Vagina (tissue), 2 donors: ENCODE measurements around the gene C1QTNF12. TPM values are rescaled to one million over a fixed set of nuclear protein-coding genes. Genes with fewer than 3 reads are reported as not detected.

Experiments
- DNase-seq, 2 donors: peaks; one replicate each; pipeline ENCODE4 v3.0.0-alpha.2; 2017; ENCODE audit errors: extremely low spot score in 2 of 2
- H3K27ac ChIP-seq: fragments of 200-600 bp; sonication (generic); one replicate; pipeline ENCODE4 v1.5.1; 2019
- H3K27me3 ChIP-seq: fragments of 200-600 bp; sonication (generic); one replicate; pipeline ENCODE4 v1.5.1; 2019
- H3K36me3 ChIP-seq, 2 donors: fragments of 200-600 bp; sonication (generic); one replicate each; pipeline ENCODE4 v1.5.1; 2017 to 2019
- H3K4me1 ChIP-seq: fragments of 200-600 bp; sonication (generic); one replicate; pipeline ENCODE4 v1.5.1; 2019
- H3K4me3 ChIP-seq, 2 donors: fragments of 200-600 bp; sonication (generic); 1 replicate in 1 of 2; 2 replicates in 1 of 2; pipeline ENCODE4 v1.5.1; 2016 to 2019
- H3K9me3 ChIP-seq: fragments of 200-600 bp; sonication (generic); one replicate; pipeline ENCODE4 v1.5.1; 2019
- CTCF ChIP-seq, 3 experiments: fragments of 450-650 bp in 2 of 3; fragments of 200-600 bp in 1 of 3; sonication (generic) in 1 of 3; IDR thresholded peaks; one replicate each; pipeline ENCODE4 v1.5.1; 2017 to 2019; ENCODE audit warnings: antibody characterized with exemption in 3 of 3, mild to moderate bottlenecking in 2 of 3, moderate library complexity in 2 of 3
- POLR2A ChIP-seq, 2 donors: fragments of 450-650 bp; IDR thresholded peaks; one replicate each; pipeline ENCODE4 v1.6.1; 2017; ENCODE audit warnings: antibody characterized with exemption in 2 of 2, mild to moderate bottlenecking in 2 of 2, moderate library complexity in 2 of 2
- POLR2AphosphoS5 ChIP-seq, 2 donors: sonication (generic); formaldehyde crosslinking; IDR thresholded peaks; one replicate each; pipeline ENCODE4 v1.9.0; 2017; ENCODE audit warnings: antibody characterized with exemption in 2 of 2, mild to moderate bottlenecking in 2 of 2, low read depth in 1 of 2; ENCODE audit not compliant: insufficient read depth in 1 of 2
- intact Hi-C: fragments of 100-400 bp; cut with DNase I; formaldehyde crosslinking; loops from one replicate; pipeline ENCODE4 v1.15.1; 2023
- total RNA-seq: library from RNA; depleted of rRNA; stranded (reverse); fragments of >200 nt; gene quantifications from one replicate; pipeline ENCODE4 v1.2.3, GENCODE V29; 2016

Gene C1QTNF12
- total RNA-seq, 1 donor from 2014 or later, result not detected

DNA sequence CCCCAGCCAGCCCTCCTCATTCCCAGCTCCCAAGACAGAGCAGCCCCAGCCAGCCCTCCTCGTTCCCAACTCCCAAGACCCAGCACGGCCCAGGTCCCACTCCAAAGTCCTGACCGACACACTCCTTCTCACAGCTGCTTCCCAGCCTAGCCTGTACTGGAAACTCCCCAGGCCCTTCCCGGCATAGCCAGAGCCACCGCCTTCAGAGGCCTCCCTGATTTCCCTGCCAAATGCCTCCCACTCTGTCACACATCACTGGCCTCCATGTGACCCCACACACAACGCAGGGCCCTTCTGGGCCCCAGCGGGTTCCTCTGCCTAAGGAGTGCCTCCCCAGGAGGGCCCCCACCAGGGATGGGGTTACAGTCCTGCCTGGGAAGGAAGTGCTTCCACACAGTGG, 24.3 kb upstream of the C1QTNF12 start:
- peaks cover 56% of the 10 kb centered on the region for H3K4me1 ChIP-seq
- intact Hi-C loops, result no loop called here
- no peak for TF ChIP-seq CTCF (IDR thresholded peaks at IDR 0.05)
- TF ChIP-seq POLR2A (IDR thresholded peaks at IDR 0.05), result no peak
- no peak for TF ChIP-seq POLR2AphosphoS5 (IDR thresholded peaks at IDR 0.05; ENCODE audit: insufficient read depth in 1 of 2, low read depth in 1 of 2)
- H3K9me3 ChIP-seq, result no peaks in the 10 kb centered on the region
- peaks cover 0 to 18% of the 10 kb centered on the region in 2 donors for H3K36me3 ChIP-seq
- no peak for DNase-seq
- H3K4me3 ChIP-seq, result peak overlapping the region in 1 of 2 donors; percentile 21
- no peaks in the 10 kb centered on the region for H3K27me3 ChIP-seq
- no peak overlapping the region for H3K27ac ChIP-seq

- H3K4me1 ChIP-seq, result peaks cover 41% of the 10 kb centered on the region
- no peak for TF ChIP-seq POLR2AphosphoS5 (IDR thresholded peaks at IDR 0.05; ENCODE audit: insufficient read depth in 1 of 2, low read depth in 1 of 2)
- TF ChIP-seq POLR2A (IDR thresholded peaks at IDR 0.05), result no peak
- TF ChIP-seq CTCF (IDR thresholded peaks at IDR 0.05), result no peak
- no peaks in the 10 kb centered on the region for H3K9me3 ChIP-seq
- DNase-seq, result no peak
- intact Hi-C loops, result no loop called here
- H3K4me3 ChIP-seq, result no peak overlapping the region
- H3K27ac ChIP-seq, result no peak overlapping the region
- H3K27me3 ChIP-seq, result no peaks in the 10 kb centered on the region
- H3K36me3 ChIP-seq, result peaks cover 0 to 36% of the 10 kb centered on the region in 2 donors
Observed at GRCh38 chr1:1268284-1268682, 21.8 kb upstream of the C1QTNF12 start.

- Histone ChIP-seq H3K36me3 (peaks cover 0 to 42% of the 10 kb centered on the region in 2 donors), H3K27ac (no peak overlapping the region), H3K4me3 (no peak overlapping the region), H3K27me3 (no peaks in the 10 kb centered on the region), H3K9me3 (no peaks in the 10 kb centered on the region), H3K4me1 (peaks cover 36% of the 10 kb centered on the region)
- DNase-seq, result no peak
- TF ChIP-seq CTCF (IDR thresholded peaks at IDR 0.05), result no peak
- TF ChIP-seq POLR2A (IDR thresholded peaks at IDR 0.05), result no peak
- intact Hi-C loops, result no loop called here
Observed at GRCh38 chr1:1267488-1268283, 21.2 kb upstream of the C1QTNF12 start.

DNA sequence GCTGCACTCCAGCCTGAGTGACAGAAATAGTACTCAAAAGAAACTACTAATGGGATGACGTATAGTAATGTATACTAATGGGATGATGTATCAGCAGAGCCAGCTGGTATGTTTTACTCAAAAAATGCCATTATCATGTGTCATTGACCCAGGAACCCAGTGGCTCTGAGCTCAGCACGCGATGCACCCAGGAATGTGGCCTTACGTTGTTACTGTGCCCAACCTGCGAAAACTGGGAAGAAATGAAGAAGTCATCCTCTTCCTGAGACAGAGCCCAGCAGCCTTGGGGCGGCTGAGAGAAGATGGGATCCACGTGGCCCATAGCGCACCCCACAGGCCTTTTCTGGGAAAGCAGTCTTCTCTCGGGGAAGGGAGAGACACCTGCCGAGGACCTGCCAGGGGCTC, 18.3 kb upstream of the C1QTNF12 start:
- no peak overlapping the region for H3K27ac ChIP-seq
- intact Hi-C loops, result no loop called here

More for the DNA sequence above, 18.3 kb upstream of the C1QTNF12 start:
- DNase-seq, result no peak
- Histone ChIP-seq H3K27me3 (no peaks in the 10 kb centered on the region), H3K9me3 (no peaks in the 10 kb centered on the region), H3K36me3 (peaks cover 0 to 61% of the 10 kb centered on the region in 2 donors), H3K4me3 (no peak overlapping the region), H3K4me1 (peaks cover 8% of the 10 kb centered on the region)
- no peak for TF ChIP-seq POLR2AphosphoS5 (IDR thresholded peaks at IDR 0.05; ENCODE audit: insufficient read depth in 1 of 2, low read depth in 1 of 2)
- TF ChIP-seq POLR2A (IDR thresholded peaks at IDR 0.05), result no peak
- no peak for TF ChIP-seq CTCF (IDR thresholded peaks at IDR 0.05)
